GM23338 (cell line): ENCODE results near the gene C5AR1.
"Not testable (repeated sequence)": the region's sequence is repeated elsewhere in the genome, so short reads cannot be mapped to it uniquely, and the experiment has no call there.

ENCODE experiments used
- CREB1 ChIP-seq: fragments of 250-450 bp; sonication (Bioruptor Pico); IDR thresholded peaks from 2 replicates; pipeline ENCODE4 v1.5.0; 2020; ENCODE audit warnings: low read depth, mild to moderate bottlenecking, moderate library complexity
- CTCF ChIP-seq, 2 experiments: fragments of 200-600 bp in 1 of 2; sonication (generic) in 1 of 2; conservative IDR thresholded peaks; 2 replicates each; pipeline versions ENCODE4 v1.5.1 to v1.6.1; 2016 to 2017; ENCODE audit warnings: antibody characterized with exemption in 2 of 2, low read depth in 2 of 2, mild to moderate bottlenecking in 2 of 2, moderate library complexity in 1 of 2
- ETS1 ChIP-seq: IDR thresholded peaks from 2 replicates; pipeline ENCODE4 v1.6.1; 2016; ENCODE audit warnings: antibody characterized with exemption
- EZH2 ChIP-seq: fragments of 200-600 bp; sonication (generic); IDR thresholded peaks from one replicate; pipeline ENCODE4 v1.8.0; 2017; ENCODE audit warnings: antibody characterized with exemption, mild to moderate bottlenecking, low read depth; ENCODE audit not compliant: unreplicated experiment
- EZH2phosphoT487 ChIP-seq: fragments of 200-600 bp; sonication (generic); IDR thresholded peaks from one replicate; pipeline ENCODE4 v1.8.1; 2018; ENCODE audit warnings: antibody characterized with exemption; ENCODE audit not compliant: unreplicated experiment
- JUNB ChIP-seq: IDR thresholded peaks from one replicate; pipeline ENCODE4 v1.6.1; 2016; ENCODE audit warnings: antibody characterized with exemption; ENCODE audit not compliant: unreplicated experiment
- POLR2AphosphoS5 ChIP-seq: IDR thresholded peaks from 2 replicates; pipeline ENCODE4 v1.6.1; 2016; ENCODE audit warnings: antibody characterized with exemption, low read depth
- ZNF331 ChIP-seq: fragments of 250-450 bp; sonication (Bioruptor Pico); IDR thresholded peaks from 2 replicates; pipeline ENCODE4 v1.5.0; 2020; ENCODE audit warnings: low read depth, mild to moderate bottlenecking, moderate library complexity
- ZNF462 ChIP-seq: fragments of 250-450 bp; sonication (Bioruptor Pico); IDR thresholded peaks from 2 replicates; pipeline ENCODE4 v1.5.0; 2020; ENCODE audit warnings: mild to moderate bottlenecking, moderate library complexity
- TF ChIP-seq, protein P1 (sequence below): IDR thresholded peaks from one replicate; pipeline ENCODE4 v1.6.1; 2018; ENCODE audit warnings: antibody characterized with exemption; ENCODE audit not compliant: unreplicated experiment

GRCh38 chr19:47365455-47365854 lies 55.8 kb downstream of the C5AR1 start:
- TF ChIP-seq ETS1; ZNF331 (CRISPR knock-in tag); JUNB; CTCF (conservative IDR thresholded peaks at IDR 0.05; ENCODE audit: low read depth in 2 of 2); EZH2phosphoT487; POLR2AphosphoS5; EZH2; CREB1; ZNF462 (CRISPR knock-in tag): not testable (repeated sequence)
- TF ChIP-seq, protein P1, sequence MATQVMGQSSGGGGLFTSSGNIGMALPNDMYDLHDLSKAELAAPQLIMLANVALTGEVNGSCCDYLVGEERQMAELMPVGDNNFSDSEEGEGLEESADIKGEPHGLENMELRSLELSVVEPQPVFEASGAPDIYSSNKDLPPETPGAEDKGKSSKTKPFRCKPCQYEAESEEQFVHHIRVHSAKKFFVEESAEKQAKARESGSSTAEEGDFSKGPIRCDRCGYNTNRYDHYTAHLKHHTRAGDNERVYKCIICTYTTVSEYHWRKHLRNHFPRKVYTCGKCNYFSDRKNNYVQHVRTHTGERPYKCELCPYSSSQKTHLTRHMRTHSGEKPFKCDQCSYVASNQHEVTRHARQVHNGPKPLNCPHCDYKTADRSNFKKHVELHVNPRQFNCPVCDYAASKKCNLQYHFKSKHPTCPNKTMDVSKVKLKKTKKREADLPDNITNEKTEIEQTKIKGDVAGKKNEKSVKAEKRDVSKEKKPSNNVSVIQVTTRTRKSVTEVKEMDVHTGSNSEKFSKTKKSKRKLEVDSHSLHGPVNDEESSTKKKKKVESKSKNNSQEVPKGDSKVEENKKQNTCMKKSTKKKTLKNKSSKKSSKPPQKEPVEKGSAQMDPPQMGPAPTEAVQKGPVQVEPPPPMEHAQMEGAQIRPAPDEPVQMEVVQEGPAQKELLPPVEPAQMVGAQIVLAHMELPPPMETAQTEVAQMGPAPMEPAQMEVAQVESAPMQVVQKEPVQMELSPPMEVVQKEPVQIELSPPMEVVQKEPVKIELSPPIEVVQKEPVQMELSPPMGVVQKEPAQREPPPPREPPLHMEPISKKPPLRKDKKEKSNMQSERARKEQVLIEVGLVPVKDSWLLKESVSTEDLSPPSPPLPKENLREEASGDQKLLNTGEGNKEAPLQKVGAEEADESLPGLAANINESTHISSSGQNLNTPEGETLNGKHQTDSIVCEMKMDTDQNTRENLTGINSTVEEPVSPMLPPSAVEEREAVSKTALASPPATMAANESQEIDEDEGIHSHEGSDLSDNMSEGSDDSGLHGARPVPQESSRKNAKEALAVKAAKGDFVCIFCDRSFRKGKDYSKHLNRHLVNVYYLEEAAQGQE = not testable (repeated sequence)
